GM19239 (cell line): Measurements from ENCODE around the gene INPP5A.

Source experiments
- DNase-seq: peaks from one replicate; pipeline ENCODE4 v3.0.0; 2011; ENCODE audit warnings: low spot score; ENCODE audit not compliant: insufficient read length
- FAIRE-seq: peaks from 2 replicates; lab custom pipeline; 2011; peaks lifted over from hg19 to GRCh38; lab: Jason Lieb, UNC

The INPP5A gene

DNA sequence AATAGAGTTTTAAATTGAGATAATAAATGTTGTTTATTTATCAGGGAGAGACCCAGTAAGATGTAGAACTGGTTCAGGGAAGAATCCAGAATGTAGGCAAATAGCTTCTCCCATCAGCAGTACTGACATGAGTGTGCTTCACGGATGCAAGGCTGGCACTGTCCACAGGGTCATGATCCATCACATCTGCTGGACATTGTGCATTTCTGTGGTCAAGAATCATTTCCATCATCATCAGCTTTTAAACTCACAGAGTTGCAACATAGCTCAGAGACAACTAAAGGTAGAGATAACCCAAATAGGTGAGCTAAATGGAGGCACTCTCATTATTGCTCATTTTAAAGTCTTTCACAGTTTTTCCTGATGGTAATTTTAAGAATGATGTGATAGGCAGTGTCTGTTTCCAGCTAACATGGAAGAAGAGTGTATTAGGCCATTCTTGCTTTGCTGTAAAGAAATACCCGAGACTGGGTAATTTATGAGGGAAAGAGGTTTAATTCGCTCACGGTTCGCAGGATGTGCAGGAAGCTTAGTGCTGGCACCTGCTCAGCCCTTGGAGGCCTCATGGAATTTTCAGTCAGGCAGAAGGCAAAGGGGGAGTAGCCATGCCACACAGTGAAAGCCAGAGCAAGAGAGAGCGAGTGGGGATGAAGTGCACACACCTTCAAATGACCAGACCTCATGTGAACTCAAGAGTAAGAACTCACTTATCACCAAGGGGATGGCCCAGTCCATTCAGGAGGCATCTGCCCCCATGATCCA lies 80.8 kb downstream of the INPP5A start:
- FAIRE-seq (no peak), DNase-seq (no peak)

GRCh38 chr10:132619927-132620326 lies 82.3 kb downstream of the INPP5A start:
- DNase-seq (no peak), FAIRE-seq (no peak)

GRCh38 chr10:132624061-132624846 lies 86.7 kb downstream of the INPP5A start:
- FAIRE-seq, result no peak
- DNase-seq, result no peak

DNA sequence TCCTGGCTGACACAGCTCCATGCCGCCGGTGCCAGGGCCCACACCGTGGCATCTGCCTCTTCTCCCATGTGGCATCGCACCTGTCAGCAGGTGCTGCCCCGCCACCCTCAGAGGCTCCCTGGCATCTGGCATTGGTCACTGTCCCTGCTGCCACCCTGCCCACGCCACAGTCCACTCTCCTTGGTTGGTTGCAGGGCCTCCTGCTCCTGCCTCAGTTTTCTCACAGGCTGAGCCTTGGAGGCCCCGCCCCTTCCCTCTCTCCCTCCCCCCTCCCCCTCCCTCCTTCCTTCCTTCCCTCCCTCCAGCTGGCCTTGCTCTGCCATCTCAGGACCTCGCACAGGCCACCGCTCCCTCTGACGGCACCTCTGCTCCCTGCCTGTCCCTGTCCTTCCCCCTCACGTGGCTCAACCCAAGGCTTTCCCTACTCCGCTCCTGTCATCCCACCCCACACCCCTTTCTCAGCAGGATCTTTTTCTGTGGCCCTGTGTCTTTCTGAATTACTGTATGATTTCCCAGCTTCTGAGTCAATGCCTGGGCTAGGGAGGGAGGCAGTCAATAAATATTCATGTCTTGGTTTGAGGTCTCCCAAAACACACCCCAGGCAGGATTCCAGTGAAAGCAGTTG lies 87.4 kb downstream of the INPP5A start:
- no peak for FAIRE-seq

DNA sequence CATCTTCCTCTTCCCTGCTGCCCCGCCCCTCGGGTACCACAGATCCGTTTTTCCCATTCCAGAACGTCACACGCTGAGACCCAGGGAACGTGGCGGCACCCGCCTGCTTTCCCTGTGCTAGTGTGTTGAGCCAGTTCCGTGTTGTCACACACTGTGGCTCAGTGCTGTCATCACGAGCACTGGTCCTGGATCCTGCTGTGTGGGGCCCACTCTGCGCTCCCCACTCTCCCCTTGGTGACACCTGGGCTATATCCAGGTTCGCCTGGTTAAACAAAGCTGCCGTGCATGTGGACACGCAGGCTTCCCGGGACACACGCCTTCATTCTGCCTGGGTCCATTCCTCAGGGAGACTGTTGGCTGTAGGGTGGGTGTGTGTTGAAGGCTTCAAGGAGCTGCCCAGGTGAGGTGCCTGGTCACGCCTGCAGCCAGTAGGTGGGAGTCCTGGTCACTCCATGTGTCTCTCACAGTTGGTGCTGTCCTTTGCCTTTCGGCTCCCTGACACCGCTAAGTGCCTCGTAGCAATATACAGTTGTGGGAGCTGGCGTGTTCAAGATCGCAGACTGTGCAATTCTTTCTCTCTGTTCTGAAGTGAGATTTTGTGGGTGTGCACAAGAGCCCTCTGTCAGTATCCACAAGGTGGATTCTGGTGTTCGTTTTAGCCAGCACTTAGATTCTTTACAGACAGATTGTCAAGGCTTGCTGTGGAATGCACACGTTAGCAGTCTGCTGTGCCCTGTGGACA lies 88.6 kb downstream of the INPP5A start:
- DNase-seq (no peak), FAIRE-seq (no peak)

More for the DNA sequence above, 87.4 kb downstream of the INPP5A start:
- no peak for DNase-seq

DNA sequence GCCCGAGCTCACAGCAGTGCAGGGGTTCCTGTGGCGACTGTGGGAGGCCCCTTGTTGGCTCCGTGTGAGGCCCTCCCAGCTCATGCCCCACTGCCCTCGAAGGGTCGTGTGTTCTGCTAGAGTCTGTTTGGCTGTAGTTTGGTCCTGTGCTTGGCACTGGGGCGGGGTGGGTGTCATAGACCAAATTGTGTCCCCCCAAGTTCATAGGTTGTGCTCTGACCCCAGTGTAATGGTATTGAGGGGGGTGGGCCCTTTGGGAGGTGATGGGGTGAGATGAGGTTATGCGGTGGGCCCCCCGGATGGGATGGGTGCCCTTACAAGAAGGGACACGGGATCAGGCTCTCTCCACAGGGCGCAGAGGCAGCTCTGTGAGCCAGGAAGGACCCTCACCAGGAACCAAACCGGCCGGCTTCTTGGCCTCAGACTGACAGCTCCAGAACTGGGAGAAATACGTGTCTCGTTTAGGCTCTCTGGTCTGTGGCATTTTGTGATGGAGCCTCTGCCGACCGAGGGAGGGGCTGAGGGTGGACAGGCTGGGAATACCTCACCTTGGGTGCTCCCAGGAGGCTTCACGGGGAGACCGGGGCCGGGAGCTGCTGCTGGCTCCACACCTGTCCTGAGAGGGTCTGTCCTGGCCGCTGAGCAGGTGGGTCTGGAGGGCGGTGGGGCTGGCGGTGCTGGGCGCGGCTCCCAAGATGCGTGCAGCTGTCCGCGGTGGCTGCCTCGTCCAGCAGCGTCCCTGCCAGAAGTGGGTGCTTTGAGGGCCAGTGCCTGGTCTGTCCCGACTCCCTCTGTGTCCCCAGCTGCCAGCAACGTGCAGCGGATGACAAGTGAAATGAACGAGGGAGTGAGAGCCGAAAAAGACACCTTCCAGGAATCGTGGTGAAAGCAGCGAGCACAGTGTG lies 89.4 kb downstream of the INPP5A start:
- DNase-seq (no peak), FAIRE-seq (no peak)

GRCh38 chr10:132627666-132628531 lies 90.3 kb downstream of the INPP5A start:
- DNase-seq (no peak), FAIRE-seq (no peak)

- FAIRE-seq, result no peak
- no peak for DNase-seq
Observed at GRCh38 chr10:132628966-132629900, 91.6 kb downstream of the INPP5A start.

DNA sequence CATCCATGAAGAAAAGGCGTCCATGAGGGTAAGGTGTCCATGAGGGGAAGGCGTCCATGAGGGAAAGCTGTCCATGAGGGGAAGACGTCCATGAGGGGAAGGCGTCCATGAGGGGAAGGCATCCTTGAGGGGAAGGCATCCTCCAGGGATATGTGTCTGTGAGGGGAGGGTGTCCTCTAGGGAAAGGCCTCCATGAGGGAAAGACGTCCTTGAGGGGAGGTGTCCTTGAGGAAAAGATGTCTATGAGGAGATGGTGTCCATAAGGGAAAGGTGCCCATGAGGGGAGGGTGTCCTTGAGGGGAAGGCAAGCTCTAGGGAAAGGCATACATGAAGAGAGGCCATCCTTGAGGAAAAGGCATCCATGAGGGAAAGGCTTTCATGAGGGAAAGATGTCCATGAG lies 92.6 kb downstream of the INPP5A start:
- FAIRE-seq, result no peak
- DNase-seq, result no peak

GRCh38 chr10:132630666-132631337 lies 93.2 kb downstream of the INPP5A start:
- DNase-seq (no peak), FAIRE-seq (no peak)

- no peak for DNase-seq
- FAIRE-seq, result no peak
Observed at GRCh38 chr10:132631338-132631735, 93.8 kb downstream of the INPP5A start.

DNA sequence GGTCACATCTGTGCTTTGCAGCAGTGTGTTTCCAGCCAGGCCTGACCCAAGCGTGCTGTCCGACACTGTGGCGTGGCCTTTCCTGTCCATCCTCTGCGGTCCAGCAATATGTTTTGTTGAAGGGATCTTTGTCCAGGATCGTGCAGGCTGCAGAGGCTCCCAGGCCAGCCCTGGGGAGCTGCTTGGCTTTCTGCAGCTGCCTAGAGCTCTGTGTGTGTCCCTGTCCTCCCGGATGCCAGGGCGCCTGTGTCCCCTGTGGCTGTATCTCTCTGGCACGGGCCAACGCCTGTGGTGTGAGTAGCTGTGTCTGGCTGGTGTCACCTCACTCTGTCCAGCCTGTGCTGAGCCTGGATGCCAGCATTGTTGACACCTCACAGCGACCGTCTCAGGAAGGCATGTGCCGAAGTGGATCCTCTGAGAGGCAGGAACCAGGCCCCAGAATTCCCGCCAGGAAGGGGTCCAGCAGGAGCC lies 94.5 kb downstream of the INPP5A start:
- DNase-seq (no peak), FAIRE-seq (no peak)

GRCh38 chr10:132632851-132633684 lies 95.5 kb downstream of the INPP5A start:
- no peak for FAIRE-seq
- no peak for DNase-seq

DNA sequence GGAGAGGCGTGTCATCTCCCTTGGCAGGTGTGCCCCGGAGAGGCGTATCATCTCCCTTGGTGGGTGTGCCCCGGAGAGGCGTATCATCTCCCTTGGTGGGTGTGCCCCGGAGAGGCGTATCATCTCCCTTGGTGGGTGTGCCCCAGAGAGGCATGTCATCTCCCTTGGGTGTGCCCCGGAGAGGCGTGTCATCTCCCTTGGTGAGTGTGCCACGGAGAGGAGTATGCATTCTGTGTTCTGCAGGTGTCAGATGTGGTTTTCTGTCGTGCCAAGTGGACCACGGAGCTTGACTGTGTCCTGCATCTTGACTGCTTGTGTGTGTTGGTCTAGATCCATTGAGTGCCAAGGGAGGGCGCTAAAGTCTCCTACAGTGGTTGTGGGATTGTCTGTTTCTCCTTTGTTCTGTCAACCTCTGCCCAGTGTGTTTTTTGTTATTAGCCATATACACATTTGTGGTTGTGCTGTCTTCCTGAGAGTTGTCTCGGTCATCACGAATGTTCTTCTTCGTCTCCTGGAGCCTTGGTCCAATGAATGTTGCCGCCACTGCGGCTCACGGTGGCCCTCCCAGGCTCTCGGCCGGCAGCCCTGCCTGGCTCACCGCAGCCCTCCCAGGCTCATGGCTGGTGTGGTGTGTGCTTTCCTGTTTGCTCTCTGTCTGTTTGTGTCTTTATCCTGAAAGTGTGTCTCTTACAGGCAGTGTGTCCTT lies 96.8 kb downstream of the INPP5A start:
- DNase-seq (no peak), FAIRE-seq (no peak)

DNA sequence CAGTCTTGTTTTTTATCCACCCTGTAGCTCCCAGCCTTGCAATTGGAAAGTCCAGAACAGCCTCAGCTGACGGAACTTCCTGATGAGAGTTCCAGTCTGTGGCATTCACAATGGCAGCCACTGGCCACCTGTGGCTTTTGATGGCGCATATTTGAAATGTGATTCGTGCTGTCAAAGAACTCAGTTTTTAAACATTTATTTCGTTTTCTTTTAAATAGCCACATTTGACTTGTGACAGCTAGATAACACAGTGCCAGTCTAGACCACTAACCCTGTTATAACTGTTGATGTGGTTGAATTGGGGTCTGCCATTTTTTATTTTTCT lies 97.3 kb downstream of the INPP5A start:
- DNase-seq, result no peak
- FAIRE-seq, result no peak

GRCh38 chr10:132636358-132636757 lies 98.8 kb downstream of the INPP5A start:
- no peak for DNase-seq
- no peak for FAIRE-seq
